GM13976 (cell line): Measurements from ENCODE around the gene BORCS5.
"Not testable (repeated sequence)": the region's sequence is repeated elsewhere in the genome, so short reads cannot be mapped to it uniquely, and the experiment has no call there.

Experiments
- DNase-seq: peaks from one replicate; pipeline ENCODE4 v3.0.0; 2012; ENCODE audit warnings: low spot score
- in situ Hi-C: fragments of 300-500 bp; cut with MboI; formaldehyde crosslinking; loops from one replicate; pipeline ENCODE4 v1.12.0; 2022; ENCODE audit warnings: low sequenced_read_pairs, mixed read lengths, inconsistent platforms; ENCODE audit not compliant: unreplicated experiment
- TF ChIP-seq, protein P1 (sequence below): IDR thresholded peaks from 2 replicates; pipeline ENCODE4 v1.5.1; 2012; ENCODE audit warnings: borderline replicate concordance, mild to moderate bottlenecking; ENCODE audit not compliant: insufficient read depth; ENCODE audit errors: extremely low read depth, missing control alignments, control extremely low read depth

BORCS5 gene

DNA sequence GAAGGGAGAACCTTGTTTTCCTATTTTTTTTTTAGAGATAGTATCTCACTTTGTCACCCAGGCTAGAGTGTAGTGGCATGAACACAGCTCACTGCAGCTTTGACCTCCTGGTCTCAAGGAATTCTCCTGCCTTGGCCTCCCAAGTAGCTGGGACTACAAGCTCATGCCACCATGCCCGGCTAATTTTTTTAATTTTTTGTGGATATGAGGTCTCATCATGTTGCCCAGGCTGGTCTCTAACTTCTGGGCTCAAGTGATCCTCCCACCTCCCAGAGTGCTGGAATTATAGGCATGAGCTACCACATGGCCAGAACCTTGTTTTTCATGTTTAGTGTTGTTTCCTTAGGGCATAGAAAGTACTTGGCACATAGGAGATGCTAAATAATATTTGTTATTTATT, 20.4 kb upstream of the BORCS5 start:
- no peak for DNase-seq
- TF ChIP-seq, protein P1, sequence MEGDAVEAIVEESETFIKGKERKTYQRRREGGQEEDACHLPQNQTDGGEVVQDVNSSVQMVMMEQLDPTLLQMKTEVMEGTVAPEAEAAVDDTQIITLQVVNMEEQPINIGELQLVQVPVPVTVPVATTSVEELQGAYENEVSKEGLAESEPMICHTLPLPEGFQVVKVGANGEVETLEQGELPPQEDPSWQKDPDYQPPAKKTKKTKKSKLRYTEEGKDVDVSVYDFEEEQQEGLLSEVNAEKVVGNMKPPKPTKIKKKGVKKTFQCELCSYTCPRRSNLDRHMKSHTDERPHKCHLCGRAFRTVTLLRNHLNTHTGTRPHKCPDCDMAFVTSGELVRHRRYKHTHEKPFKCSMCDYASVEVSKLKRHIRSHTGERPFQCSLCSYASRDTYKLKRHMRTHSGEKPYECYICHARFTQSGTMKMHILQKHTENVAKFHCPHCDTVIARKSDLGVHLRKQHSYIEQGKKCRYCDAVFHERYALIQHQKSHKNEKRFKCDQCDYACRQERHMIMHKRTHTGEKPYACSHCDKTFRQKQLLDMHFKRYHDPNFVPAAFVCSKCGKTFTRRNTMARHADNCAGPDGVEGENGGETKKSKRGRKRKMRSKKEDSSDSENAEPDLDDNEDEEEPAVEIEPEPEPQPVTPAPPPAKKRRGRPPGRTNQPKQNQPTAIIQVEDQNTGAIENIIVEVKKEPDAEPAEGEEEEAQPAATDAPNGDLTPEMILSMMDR: no peak
- in situ Hi-C loops: loop anchor here (10.0 to 25.0 kb wide), 2 partner anchors 252 to 774 kb away; no protein-coding TSS in a partner anchor

DNA sequence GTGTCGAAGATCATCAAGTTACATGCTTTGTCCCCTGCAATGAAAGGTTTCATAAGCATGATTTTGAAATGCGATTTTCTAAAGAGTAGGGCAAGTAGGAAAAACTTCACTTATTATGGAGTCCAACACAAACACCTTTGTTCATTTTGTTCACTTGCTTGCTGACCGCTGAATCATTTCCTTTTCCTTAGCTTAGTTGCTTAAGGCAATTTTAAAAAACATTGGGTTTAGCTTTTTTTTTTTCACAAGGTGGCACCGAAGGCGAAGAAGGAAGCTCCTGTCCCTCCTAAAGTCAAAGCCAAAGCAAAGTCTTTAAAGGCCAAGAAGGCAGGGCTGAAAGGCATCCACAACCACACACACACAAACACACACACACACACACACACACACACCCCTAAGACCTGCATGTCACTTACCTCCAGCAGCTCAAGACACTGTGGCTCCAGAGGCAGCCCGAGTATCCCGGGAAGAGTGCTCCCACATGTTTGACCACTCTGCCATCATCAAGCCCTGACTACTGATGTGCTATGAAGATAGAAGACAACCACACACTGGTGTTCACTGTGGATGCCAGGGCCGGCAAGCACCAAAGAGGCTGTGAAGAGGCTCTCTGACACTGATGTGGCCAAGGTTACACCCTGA, 18.2 kb upstream of the BORCS5 start:
- TF ChIP-seq, protein P1: no peak
- DNase-seq: no peak
- in situ Hi-C loops: loop anchor here (10.0 to 25.0 kb wide), 2 partner anchors 254 to 776 kb away; no protein-coding TSS in a partner anchor

DNA sequence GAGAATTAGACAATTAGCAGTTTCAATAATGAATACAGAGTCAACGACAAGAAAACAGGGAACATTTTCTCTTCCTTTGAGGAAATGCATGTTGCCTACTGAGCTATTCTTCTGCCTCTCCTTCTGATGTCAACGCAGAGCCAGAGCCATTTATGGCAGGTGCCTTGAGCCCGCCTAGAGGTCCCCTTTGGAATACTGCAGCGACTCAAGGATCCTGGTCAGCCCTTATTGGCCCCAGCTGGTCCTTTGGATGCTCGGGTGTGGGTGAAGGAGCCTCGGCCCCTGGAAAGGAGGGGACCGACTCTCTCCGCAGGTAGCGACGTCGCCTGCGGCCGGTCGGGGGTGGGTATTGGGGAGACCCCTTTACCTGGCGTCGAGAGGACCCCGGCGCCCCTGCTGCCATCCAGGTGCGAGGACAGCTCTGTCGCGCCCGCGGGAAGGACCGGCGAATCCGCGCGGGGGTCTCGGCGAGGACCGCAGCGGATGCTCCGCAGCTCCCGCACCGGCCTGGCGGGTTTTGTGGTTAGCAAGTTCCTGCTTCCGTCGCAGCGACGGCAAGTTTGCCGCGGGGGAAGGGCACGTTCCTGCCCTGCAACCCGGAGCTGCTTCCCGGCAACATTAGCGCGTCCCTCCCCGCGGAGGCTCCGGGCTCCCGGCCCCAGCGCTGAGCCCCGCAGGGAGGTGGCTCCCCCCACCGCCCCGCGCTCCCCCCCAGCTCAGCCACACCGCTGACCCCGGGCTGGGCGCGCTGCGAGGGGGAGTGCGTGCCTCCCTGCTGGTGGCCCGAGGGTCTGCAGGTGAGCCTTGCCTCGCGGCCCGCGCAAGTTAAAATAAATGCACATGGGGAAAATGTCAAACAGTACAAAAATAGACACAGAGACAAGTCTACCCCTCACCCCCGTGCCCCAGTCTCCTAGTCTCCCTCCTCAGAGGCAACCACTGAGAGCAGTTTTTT, 6.9 kb upstream of the BORCS5 start, which contains the start of gene MANSC1:
MANSC1 (minus strand) TSS at position 532 of the 955 bp plus-strand sequence. CDS start 6,928 bp downstream, outside the sequence.
- DNase-seq: peak; percentile 59
- in situ Hi-C loops: loop anchor here (25.0 kb wide), 1 partner anchor 788 kb away; no protein-coding TSS in a partner anchor

DNA sequence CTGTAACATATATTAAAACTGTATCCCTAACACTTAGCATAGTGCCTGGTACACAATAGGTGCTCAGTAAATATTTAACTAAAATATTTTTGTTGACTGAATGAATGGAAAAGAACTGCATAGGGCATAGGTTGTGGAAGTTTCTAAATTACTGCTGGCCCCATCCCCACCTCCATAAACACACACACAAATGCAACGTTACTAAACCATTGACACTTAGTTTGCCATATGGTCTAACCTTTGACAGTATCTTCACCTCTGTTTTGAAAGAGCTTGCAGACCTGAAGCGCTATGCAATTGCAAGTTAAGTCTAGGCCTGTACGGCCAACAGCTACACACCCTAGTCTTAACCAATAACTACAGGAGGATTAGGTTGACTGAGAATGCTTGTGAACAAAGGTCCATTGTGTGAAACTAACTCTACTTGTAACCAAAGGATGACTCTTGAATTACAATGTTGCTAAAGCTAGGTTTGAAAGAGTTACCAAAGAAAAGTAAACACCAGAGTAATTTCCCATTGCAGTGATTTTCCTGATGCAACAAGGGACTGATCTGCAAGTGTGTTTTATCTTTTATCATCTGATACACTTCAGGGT, 5.9 kb upstream of the BORCS5 start:
- in situ Hi-C loops: no loop called here
- no peak for DNase-seq
- TF ChIP-seq, protein P1: no peak

More for the DNA sequence above, 6.9 kb upstream of the BORCS5 start, which contains the start of gene MANSC1:
- TF ChIP-seq, protein P1: peak; percentile 11

DNA sequence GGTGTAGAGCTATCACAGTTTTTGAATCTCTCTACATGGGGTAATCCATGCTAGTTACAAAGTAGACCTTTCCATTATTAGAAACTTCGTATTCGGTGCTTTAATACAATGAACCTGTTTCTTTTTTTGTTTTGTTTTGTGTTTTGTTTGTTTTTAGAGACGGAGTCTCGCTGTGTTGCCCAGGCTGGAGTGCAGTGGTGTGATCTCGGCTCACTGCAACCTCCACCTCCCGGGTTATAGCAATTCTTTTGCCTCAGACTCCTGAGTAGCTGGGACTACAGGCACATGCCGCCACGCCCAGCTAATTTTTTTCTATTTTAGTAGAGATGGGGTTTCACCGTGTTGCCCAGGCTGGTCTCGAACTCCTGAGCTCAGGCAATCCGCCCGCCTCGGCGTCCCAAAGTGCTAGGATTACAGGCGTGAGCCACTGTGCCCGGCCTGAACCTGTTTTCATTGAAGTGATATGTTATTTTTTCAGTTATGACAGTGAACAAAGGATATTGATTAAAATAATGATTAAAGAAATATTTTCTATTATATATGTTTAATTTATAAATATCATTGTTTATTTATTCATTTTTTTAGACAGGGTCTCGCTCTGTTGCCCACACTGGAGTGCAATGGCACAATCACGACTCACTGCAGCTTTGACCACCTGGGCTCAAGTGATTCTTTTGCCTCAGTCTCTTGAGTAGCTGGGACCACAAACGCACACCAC, 5.3 kb upstream of the BORCS5 start:
- DNase-seq, in situ Hi-C loops: not testable (repeated sequence)

DNA sequence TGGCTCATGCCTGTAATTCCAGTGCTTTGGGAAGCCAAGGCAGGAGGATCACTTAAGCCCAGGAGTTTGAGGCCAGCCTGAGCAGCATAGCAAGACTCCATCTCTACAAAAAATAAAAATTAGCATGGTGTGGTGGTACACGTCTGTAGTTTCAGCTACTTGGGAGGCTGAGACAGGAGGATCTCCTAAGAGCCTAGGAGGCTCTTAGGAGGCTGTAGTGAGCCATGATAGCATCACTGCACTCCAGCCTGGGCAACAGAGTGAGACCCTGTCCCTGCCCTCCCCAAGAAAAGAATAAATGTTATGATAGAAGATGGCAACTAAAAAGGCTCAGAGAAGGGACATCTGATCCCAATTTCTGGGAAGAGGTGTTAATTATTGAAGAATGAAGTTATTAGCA, 3.6 kb upstream of the BORCS5 start:
- TF ChIP-seq, protein P1: no peak
- DNase-seq: no peak
- in situ Hi-C loops: no loop called here
